HG02884 (cell line): ENCODE data around the gene CASKIN2.

Source experiments
- ATAC-seq: cut with Tn5 transposase; IDR thresholded peaks from one replicate; pipeline ENCODE4 v1.9.1; 2021; ENCODE audit warnings: mild to moderate bottlenecking, moderate library complexity; ENCODE audit not compliant: unreplicated experiment

Gene CASKIN2

GRCh38 chr17:75549246-75550138 is 34.2 kb upstream of the CASKIN2 start:
- ATAC-seq, result no peak

GRCh38 chr17:75548813-75549212 is 33.5 kb upstream of the CASKIN2 start:
- no peak for ATAC-seq

GRCh38 chr17:75547091-75547490 is 31.8 kb upstream of the CASKIN2 start:
- ATAC-seq, result no peak

- no peak for ATAC-seq
These were observed 30.8 kb upstream of the CASKIN2 start for GRCh38 chr17:75546181-75546580.

GRCh38 chr17:75544250-75544649 is 28.9 kb upstream of the CASKIN2 start:
- no peak for ATAC-seq

GRCh38 chr17:75542728-75543336 is 27.5 kb upstream of the CASKIN2 start:
- ATAC-seq, result no peak

GRCh38 chr17:75542229-75542628 is 26.9 kb upstream of the CASKIN2 start:
- ATAC-seq, result no peak

- ATAC-seq, result no peak
These were observed 25.7 kb upstream of the CASKIN2 start for GRCh38 chr17:75540923-75541503.

- no peak for ATAC-seq
These were observed 24.8 kb upstream of the CASKIN2 start for GRCh38 chr17:75539967-75540729.

- no peak for ATAC-seq
These were observed 21.0 kb upstream of the CASKIN2 start for GRCh38 chr17:75536366-75536765.

GRCh38 chr17:75535871-75536270 is 20.5 kb upstream of the CASKIN2 start:
- no peak for ATAC-seq

- no peak for ATAC-seq
These were observed 19.8 kb upstream of the CASKIN2 start for GRCh38 chr17:75535119-75535537.

- no peak for ATAC-seq
These were observed 16.4 kb upstream of the CASKIN2 start for GRCh38 chr17:75531721-75532072.

GRCh38 chr17:75530837-75531720 is 15.7 kb upstream of the CASKIN2 start:
- no peak for ATAC-seq

- no peak for ATAC-seq
These were observed 11.4 kb upstream of the CASKIN2 start for GRCh38 chr17:75526555-75527270.

GRCh38 chr17:75525806-75526554 is 10.6 kb upstream of the CASKIN2 start:
- no peak for ATAC-seq

GRCh38 chr17:75524970-75525805 is 9.9 kb upstream of the CASKIN2 start, which contains the start of gene LLGL2:
Gene LLGL2 (plus strand): TSS chr17:75525697. CDS start chr17:75543427, 17,730 bp downstream.
- ATAC-seq, result peak; percentile 77
